Measurements from ENCODE around the gene ATOSA.
A peak's percentile ranks its signal among the peaks of the same experiment; 100 is the strongest.

The ATOSA gene, protein sequence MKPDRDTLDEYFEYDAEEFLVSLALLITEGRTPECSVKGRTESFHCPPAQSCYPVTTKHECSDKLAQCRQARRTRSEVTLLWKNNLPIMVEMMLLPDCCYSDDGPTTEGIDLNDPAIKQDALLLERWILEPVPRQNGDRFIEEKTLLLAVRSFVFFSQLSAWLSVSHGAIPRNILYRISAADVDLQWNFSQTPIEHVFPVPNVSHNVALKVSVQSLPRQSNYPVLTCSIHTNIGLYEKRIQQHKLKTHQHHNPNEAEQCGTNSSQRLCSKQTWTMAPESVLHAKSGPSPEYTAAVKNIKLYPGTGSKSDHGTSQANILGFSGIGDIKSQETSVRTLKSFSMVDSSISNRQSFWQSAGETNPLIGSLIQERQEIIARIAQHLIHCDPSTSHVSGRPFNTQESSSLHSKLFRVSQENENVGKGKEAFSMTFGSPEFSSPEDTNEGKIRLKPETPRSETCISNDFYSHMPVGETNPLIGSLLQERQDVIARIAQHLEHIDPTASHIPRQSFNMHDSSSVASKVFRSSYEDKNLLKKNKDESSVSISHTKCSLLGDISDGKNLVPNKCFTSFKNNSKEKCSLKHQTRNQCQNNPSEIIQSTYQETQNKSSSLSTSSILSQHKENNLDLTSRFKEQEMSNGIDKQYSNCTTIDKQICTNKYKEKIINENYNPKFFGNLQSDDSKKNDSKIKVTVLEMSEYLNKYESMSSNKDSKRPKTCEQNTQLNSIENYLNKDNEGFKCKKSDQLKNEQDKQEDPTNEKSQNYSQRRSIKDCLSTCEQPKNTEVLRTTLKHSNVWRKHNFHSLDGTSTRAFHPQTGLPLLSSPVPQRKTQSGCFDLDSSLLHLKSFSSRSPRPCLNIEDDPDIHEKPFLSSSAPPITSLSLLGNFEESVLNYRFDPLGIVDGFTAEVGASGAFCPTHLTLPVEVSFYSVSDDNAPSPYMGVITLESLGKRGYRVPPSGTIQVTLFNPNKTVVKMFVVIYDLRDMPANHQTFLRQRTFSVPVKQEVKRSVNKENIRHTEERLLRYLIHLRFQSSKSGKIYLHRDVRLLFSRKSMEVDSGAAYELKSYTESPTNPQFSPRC

DNA sequence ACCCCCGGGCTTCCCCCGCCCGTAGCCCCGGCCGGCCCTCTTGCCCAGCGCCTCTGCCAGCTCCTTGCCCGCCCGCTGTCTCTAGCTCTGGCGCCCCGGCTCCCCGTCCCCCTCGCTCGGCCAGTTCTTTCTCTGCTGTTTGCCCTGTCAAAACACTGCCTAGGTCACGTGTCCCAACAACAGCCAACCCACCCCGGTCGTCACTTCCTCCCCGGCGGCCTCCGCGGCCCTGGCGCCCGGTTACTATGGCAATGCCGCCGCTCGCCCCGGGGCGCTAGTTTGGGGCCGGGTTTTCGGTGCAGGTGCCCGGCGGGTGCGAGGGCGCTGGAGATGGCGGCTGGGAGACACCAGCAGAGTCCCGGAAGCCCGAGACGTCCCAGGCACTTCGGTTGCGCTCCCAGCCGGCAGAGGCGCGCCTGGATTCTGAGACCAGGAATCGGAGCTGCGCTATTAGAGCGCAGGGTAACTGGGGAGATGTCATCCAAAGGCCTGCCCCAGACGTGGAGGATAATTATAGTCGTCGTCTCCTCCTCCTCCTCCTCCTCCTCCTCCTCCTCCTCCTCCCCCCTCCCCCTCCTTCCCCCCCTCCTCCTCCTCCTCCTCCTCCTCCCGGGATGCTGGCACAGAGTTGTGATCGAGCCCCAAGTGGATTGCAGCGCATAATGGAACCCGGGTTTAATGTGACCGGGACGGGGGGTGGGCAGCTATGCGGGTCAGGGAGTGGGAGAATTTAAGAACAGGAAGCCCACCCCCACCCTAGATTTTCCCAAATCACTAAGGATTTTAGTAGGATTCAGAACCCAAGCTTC, at the start of gene ATOSA:
Gene ATOSA, minus strand, starts transcription at position 157 of the 809 bp plus-strand sequence. CDS start 1,367 bp downstream, outside the sequence.
- peak; percentile 89 for DNase-seq (ENCODE audit: low spot score)

DNA sequence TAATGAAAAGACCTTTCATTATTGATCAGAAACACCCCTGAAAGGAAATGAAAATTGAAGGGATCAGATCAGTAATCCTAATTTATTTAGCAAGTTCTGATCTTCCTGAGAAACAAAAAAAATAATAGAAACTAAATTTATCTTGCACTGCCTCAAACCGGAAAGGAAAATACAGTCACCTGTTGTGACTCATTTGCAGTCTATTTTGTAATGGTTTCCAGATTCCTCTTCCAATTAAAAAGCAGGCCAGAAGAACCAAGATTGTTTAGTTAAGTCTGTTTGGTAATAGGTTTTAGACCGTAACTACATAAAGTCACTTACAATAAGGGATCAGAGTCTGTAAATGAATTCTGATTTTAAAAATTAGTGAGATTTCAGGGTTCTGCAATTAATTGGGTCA, 49.7 kb upstream of the ATOSA start:
- no peak for DNase-seq (ENCODE audit: low spot score)

DNA sequence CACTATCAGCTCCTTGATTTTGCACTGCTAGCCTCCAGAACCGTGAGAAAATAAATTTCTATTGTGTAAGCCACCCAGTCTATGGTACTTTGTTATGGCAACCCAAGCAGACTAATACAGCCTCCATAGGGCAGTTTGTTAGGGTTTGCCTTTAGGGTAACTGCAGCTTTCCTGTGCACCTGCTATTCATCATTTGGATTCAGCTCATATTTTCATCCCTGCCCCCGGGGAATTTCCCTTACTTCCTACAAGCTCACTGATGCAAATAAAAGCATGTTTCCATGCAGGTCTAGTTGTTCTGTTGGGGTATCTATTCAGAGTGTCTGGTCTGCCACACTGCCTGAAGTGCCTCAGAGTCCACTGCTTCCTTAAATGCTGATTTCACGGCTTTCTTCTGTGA, 48.6 kb upstream of the ATOSA start:
- DNase-seq (ENCODE audit: low spot score): no peak

DNA sequence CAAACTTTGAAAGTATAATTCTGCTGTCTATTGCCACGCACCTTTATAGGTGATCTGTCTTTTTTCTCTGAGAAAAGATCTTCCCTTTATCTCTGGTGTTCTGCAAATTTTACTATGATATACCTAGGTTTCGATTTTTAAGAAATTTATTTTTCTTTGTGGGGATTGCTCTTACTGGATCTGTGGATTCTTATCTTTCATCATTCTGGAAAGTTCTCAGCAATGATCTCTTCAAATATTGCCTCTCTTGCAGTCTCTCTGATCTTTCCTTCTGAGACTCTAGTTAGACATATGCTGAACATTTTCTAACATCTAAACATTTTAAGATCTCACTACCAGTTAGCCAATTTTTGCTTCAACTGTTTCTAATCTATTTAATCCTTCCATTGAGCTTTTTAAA, 47.0 kb upstream of the ATOSA start:
- no peak for DNase-seq (ENCODE audit: low spot score)

DNA sequence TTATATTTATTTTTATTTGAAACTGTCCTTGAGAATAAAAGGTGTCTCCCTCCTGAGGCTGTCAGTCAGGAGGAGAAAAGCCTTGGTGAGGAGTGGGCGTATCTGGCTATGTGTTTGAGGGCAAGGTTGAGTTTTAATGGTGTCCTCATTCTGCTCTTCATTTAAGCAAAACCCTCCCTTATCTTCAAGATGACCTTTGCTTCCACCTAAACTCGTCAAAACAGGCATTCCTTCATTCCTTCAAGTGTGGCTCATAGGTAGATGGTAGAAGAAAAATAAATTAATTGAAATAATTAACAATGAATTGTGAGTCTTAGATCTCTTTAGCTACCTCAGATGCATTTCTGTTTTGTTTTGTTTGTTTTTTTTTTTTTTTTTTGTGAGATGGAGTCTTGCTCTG, 39.4 kb upstream of the ATOSA start:
- no peak for DNase-seq (ENCODE audit: low spot score)

DNA sequence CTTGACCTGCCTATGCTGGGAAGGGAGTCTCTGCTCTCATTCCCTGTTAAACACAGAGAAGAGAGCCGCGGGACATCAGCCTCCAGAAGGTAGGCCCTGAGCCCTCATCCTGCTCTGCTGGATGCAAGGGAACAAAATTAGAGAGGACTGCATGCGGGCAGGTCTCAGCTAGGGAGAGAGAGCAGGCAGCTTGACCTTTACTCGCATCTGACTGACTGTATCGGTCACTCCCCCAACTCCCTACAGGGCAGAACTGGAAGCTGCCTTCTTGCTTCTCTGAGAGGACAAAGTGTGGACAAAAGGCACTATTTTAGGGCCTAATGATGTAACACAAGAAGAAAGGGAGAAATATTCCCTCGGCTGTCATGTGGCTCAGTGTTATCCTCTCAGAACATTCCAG, 38.7 kb upstream of the ATOSA start:
- DNase-seq (ENCODE audit: low spot score): no peak

DNA sequence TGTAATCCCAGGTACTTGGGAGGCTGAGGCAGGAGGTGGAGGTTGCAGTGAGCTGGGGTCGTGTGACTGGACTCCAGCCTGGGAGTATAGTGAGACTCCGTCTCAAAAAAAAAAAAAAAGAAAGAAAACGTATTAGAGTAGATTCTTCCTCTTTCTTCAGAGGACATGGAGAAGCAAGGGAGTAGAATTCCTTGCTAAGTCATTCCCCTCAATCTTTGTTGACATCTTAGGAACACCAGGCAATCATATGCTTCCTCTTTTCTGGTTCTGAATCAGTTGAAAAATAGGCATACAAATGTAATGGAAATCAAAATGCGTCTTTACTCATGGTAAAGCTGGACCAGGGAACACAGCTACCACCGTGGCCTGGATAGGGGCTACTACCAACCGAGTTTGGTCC, 38.3 kb upstream of the ATOSA start:
- DNase-seq (ENCODE audit: low spot score): no peak

DNA sequence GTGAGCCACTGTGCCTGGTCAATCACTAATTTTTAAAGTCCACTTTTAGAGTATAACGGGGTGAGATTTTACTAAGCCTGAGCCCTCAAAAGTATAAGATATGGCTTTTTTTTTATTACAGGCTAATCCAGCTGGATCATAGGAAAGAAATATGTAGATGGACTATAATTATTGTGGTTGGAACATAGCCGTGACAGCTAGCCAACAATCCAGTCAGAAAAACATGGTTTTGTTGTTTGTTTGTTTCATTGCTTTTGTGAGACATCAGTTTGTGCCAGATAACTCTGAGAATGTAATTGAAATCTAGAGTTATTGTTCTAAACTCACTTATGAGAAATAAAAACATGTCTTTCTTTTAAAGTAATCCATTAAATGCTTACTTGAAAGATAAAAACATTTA, 37.3 kb upstream of the ATOSA start:
- DNase-seq (ENCODE audit: low spot score): no peak

DNA sequence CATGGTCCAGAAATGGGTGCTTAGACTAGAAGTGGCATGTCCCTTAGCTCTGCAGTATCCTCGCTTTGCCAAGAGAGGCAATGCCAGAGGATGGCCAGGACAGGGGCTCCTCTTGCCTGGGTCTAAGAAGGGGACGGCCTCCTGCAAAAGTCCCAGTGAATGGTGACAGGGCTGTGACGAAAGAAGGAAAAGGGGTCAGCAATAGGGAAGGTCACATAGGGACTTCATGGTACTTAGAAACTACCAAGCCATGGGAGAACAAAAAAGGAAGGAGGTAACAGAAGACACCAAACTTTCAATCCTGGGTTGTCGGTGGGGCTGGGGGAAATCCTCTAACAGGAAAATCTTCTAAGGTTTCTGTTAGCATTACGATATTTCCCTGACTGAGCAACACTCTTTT, 36.2 kb upstream of the ATOSA start:
- no peak for DNase-seq (ENCODE audit: low spot score)

DNA sequence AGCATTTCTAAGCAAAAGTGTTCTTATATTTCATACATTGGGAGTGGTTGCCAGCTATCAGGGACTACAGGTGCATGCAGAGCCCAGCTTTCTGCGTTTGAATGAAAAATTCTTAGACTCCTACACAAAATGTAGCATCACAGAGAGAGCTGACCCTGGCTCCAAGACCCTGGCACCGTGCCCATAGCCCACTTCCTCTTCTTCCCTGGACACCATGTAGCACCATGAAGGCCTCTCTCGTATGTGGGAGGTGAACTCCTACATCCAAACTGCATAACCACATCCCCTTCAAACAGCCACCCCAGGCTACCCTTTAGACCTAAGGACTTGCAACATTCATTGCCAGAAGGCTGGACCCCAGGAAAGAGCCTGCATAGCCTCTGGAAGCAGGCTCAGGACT, 35.8 kb upstream of the ATOSA start:
- DNase-seq (ENCODE audit: low spot score): no peak

DNA sequence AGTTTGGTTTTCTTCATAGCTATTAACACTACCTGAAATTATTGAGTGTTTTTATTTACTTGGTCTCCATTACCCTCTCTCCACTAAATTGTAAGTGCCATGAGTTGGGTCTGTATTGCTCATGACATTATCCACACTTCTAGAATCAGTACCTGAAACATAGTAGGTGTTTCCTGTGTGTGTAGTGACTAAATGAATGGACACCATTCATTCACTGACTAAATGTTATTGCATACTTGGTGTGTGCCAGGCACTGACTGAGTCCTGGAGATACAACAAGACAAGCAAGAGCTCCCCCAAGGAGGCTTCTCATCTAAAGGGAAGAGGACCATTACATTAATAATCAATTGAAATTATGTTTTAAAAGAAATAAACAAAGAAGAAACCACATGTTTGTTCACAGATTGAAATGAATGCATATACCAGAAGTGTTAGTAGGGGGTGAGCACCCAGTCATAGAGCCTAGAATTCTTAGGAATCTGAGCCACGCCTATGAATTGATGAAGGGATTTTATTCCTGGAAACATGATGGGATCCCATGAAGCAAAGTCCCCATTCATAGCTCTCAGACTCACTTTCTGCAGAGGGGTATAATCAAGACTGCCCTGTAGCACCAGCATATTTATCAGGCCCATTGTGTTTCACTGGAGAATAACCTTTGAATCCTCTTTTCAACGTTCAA, 31.7 kb upstream of the ATOSA start:
- no peak for DNase-seq (ENCODE audit: low spot score)

DNA sequence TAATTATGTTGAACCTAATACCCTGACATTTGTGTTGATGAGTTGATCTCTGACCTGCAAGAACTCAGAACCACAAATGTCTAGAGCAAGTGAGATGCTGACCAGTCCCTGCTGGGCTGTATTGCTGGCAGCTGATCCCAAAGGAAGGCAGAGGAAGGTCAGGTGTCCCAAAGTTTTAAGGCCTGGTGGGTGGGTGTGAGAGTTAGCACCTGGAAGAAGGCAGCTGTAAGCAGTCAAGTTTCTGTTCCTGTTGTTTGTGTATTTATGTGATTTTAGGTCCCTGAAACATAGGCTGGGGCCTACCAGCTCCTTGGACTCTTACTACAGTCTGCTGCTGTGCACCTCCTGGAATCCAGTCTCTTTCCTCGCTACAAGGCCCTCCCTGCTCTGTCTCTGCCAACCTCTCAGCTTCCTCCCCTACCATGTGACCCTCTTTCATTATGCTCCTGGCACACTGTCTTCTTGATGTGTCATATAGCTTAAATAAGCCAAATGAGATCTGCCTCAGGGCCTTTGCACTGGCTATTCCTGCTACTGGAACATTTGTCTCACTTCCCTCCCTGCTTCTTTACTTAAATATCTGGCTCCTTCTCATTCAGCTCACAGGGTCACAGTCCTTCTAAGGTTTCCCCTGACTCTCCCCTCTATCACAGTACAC, 31.0 kb upstream of the ATOSA start:
- no peak for DNase-seq (ENCODE audit: low spot score)

DNA sequence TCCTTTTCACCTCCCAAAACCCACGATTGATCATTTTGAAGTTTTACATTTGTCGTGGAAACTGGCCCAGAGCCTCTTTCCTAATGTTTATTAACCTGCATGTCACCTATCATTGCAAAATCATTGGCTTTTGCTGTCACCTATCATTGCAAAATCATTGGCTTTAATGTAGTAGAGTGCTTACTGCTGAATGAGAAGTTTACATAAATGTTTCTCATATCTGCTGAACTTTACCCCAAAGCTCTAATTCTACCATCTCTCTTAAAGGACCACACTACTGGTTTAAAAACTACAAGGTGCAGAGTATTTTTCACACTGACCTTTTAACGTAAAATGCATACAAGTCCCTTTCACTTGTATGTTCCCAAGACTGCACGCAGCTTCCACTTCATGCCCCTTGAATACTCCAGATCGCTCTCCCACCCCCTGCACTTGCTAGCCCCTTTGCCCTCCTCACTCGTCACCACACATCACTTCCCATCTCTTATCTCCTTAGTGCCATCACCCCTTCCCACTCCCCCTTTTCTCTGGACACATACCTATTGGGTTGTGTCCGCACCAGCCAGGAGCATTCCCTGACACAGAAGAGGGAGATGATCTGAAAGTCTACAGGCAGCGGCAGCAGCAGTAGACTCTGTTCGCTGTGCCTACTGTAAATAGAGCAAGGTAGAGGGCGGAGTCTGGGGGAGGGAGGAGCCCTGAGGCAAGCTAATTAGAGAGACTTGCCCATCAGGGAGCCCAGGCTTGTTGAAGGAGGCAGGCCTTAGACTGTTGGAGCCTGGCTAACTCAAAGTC, 30.2 kb upstream of the ATOSA start:
- DNase-seq (ENCODE audit: low spot score): no peak

DNA sequence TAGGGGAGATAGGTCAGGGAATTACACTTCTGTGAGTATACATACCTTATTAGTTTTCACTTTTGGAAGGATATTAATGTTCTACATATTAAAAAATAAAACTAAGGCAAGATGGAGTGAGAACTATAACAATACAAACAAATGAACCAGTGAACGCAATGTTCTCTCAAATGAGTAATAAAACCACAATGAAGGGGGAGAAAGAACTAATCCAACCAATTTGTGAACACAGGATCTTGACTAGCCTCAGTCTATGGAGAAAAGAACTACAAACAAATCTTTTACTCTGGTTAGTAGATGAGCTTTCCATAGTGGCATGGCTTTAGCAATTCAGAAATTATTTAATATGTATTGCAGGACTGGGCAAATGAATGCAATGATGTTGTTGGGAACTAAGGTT, 26.9 kb upstream of the ATOSA start:
- no peak for DNase-seq (ENCODE audit: low spot score)

DNA sequence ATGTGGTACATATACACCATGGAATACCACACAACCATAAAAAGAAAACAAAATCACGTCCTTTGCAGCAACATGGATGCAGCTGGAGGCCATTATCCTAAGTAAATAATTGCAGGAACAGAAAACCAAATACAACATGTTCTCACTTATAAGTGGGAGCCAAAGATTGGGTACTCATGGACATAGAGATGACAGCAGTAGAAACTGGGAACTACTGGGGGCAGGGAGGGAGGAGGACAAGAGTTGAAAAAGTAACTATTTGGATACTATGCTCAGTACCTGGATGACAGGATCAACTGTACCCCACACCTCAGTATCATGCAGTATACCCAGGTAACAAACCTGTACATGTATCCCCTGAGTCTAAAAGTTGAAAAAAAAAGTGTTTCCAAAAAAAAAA, 23.2 kb upstream of the ATOSA start:
- no peak for DNase-seq (ENCODE audit: low spot score)

DNA sequence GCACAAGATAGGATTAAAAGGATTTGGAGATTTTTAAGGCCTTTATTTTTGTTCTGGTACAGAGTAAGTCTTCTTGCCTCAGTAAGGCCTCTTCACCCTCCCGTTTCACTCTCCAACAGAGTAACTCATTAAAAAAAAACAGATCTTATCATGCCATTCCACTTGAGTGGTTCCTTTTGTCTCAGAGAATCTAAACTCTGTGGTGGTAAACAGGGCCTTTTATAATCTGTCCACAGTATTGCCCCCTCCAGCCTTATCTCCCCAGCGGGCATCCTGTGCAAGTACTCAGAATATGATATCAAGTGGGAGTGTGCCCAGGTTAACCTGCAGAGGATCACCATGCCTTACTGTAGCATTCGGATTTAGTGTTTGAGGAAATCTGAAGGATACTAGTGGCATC, 20.3 kb upstream of the ATOSA start:
- no peak for DNase-seq (ENCODE audit: low spot score)

DNA sequence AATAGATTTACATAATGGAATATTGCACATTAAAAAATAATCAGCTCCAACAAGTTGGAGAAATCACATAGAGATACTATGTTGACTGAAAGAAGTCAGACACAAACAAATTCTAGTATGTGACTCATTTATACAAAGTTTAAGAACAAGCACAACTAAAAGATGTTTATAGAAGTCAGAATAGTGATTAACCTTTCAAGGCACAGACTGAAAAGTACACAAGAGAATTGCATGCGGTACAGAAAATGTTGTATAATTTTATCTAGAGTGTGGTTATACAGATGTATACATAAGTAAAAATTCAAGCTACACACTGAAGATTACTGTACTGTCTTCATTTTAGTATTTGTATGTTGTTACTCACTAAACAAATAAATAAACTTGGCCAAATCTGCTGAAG, 19.3 kb upstream of the ATOSA start:
- no peak for DNase-seq (ENCODE audit: low spot score)

DNA sequence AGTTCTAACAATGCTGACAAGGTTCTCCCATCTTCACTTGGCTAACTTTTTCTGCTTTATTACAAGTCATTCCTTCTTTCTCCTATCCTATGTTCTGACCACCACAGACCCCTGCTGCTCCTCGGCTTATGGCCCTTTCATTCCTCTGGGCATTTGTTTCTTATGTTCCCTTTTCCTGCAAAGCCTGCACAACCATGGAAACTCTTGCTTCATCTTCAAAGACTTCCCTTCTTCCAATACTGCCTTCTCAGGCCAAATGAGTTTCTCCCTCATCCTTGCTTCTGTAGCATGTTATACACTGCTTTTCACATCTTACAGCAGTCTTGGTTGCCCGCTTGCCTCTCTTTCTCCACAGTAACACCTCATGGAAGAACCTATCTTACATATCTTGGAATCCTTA, 17.9 kb upstream of the ATOSA start:
- DNase-seq (ENCODE audit: low spot score): no peak

DNA sequence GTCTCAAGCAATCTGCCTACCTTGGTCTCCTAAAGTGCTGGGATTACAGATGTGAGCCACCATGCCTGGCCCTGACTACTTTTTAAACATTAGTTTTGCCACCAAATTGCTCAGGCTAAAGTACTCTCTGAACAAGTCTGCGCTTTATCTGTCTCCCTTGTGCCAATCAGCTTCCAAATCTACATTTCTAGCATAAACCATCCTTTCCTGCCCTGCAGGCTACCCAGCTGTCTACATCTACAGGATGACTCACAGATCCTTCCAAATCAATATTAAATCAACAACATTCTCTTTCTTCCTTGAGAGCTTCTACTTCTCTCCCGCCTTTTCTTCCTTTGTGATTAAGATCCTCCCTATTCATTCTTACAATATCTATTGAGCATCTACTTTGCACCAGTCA, 16.0 kb upstream of the ATOSA start:
- DNase-seq (ENCODE audit: low spot score): no peak

DNA sequence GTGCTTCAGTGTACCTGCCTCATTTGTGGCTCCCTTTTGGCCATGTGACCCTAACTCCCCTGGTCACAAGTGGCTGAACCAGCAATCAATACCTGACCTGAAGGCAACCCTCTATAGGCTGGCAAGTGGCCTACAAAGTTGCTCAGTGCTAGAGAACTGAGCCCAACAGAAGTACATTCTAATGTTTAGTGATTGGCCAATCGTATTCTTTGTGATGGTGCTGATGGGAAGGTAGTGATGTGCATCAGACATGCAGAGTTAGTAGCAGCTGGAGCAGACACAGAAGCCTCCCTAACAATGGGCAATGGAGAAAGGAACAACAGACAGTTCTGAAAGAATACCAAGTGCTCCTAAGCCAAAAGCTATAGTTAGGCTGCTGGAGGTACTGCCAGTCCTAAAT, 10.4 kb upstream of the ATOSA start:
- no peak for DNase-seq (ENCODE audit: low spot score)
